COLO829 (cell line): Measurements from ENCODE around the gene LEO1.

Experiments used
- DNase-seq: peaks from one replicate; pipeline ENCODE4 v3.0.0; 2012; ENCODE audit warnings: low spot score

Gene LEO1

GRCh38 chr15:51971375-51972133 is at the start of gene LEO1:
TSS of gene LEO1 (minus strand) at chr15:51971778. CDS start at chr15:51971745, 33 bp downstream.
- peak; percentile 87 for DNase-seq

DNA sequence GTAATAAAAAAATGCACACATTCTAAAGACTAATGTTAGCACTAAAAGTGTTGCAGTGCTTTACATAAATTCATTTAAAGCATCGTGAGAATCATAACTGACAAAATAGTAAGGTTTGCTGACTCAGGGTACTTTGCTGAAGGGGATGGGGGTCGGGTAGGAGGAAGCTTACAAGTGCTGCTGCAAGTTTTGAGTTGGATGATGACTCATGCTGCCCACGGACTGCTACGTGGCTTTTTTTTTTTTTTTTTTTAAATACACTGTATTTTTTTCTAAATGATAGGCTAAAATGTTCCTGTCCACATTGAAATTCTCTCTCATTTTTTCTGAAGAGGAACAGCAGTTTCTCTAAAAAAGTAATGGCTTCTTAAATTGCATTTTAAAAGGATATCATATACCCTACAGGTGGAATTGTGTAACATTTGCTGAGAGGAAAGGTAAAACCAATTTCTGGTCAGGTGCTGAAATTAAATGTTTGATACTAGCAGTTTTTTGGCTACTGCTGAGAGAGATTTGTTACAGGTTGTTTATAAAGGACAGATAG is 49.6 kb upstream of the LEO1 start:
- peak; percentile 70 for DNase-seq

- DNase-seq, result no peak
Observed at GRCh38 chr15:52020221-52021085, 48.9 kb upstream of the LEO1 start.

DNA sequence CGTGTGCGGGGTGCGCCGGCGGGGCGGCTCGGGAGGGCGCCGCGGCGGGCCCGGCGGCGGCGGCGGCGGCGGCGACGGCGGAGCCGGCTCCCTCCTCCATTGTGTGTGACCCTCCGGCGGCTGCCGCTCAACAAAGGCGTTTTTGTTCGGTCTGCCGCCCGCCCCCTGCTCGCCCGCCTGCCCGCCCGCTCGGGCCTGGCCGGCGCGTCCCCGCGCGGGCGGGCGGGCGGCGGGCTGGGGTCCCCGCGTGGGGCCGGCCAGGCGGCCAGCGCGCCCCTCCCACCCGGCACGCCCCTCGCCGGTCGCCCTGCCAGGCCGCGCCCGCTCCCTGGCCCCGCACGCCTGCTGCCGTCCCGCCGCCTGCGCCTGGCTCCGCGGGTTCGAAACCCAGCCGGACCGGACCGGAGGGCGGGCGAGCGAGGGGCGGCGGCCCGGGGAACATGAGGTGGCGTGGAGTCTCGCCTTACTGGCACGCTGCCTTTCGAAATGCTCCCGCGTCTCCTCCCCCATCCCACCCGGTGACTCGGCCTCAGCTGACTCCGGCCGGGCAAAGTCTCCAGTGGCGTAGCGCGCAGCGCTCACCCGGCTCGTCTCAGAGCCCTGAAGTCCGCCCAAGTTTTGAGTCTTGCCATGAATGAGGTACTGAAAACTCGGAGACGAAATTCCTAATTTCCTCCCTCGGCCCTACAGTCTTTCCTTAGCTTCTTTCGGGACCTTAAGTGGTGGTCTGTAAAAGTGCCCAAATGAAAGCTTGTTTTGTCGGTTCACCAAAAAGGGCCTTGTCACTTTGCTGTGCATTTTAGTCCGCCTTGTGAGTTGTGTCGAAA is 48.0 kb upstream of the LEO1 start:
- peak; percentile 65 for DNase-seq

DNA sequence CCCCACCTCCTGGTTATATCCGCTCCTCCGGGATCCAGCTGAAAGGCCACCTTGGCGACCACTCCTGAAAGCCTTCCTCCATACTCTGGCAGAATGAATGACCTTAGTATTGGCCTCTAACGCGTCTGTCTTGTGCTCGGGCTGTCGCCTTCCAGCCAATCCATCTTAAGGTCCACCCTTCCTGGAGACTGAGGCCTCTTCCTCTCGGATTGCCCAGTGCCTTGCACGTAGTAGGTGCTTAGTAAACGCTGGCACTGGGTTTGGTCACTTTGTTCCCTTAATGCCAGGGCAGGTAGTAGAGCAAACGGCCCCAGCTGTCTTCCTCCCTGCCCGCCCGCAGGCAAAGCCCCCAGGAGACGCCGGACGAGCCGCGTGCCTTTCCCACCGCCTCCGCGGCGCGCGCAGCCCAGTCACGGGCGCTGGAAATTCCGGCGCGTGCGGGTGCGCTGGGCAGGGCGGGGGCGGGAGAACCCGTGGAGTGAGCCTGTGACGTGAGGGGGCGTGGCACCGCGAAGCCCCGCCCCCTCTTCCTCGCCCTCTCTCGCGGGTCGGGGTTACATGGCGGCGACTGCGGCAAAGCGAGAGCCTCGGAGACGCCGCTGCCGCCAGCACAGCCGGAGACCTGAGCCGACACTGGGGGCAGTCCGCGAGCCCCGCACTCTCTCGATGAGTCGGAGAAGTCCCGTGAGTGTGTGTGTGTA is 47.3 kb upstream of the LEO1 start, which contains the start of gene MAPK6:
MAPK6 (plus strand) TSS at position 527 of the 701 bp plus-strand sequence. CDS start 27,242 bp downstream, outside the sequence.
- DNase-seq, result peak; percentile 88

- no peak for DNase-seq
Observed at GRCh38 chr15:52018244-52018643, 46.7 kb upstream of the LEO1 start.

DNA sequence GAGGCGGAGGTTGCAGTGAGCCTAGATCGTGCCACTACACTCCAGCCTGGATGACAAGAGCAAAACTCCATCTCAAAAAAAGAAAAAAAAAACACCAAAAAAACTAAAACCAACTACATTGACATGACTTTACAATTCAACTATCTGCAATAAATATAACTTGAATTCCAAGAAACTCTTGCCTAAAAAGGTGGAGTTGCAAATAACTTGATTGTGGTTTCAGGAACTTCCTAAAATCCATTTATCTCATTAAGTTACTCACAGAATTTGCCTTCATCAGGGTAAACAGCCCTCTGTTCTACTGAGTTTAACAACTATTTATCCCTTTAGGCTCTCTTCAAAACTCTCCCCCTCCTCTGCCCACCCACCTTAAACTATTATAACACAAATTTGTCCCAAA is 44.7 kb upstream of the LEO1 start:
- DNase-seq, result no peak

DNA sequence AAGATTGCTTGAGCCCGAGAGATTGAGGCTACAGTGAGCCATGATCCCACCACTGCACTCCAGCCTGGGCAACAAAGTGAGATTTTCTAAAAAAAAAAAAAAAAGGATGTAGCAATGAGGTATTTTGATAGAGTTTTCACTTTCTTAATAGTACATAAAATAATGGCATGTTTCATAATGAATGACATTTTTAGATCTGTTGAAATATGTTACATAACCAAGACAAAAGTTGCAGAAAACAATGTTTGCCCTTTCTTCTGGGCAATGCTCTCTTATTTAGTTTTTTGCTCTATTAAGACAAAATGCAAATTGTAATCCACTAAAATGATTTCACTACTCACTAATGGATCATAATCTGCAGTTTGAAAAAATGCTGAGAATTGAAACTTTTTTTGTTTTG is 43.0 kb upstream of the LEO1 start:
- DNase-seq, result no peak

DNA sequence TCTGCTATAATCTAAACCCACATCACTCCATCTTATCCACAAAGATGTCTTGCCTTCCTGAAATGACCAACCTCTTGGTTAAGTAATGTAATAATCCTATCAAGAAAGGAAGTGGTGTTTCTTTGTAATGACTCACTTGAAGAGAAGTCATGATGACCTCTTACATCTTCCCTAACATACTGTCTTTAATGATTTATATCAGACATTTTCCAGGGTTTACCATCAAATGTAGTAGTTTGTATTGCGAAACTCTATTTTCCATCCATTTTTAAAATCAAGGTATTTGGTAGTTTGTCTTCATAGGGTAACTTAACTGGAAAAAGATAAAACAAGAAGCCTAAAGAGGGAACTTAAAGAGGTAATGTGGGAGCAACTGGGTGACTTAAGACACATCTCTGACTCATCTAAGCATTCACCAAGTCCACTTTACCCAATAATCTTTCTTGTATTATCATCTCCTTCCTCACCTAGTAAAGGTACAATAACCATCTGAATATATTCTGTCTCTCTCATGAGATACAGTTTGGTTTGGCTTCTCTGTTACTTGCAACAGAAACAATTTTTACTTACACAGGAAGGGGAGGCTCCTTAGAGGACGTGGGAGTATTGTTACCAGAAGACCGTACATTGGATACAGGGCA is 41.7 kb upstream of the LEO1 start:
- DNase-seq, result no peak

- no peak for DNase-seq
Observed at GRCh38 chr15:52012210-52012609, 40.6 kb upstream of the LEO1 start.

DNA sequence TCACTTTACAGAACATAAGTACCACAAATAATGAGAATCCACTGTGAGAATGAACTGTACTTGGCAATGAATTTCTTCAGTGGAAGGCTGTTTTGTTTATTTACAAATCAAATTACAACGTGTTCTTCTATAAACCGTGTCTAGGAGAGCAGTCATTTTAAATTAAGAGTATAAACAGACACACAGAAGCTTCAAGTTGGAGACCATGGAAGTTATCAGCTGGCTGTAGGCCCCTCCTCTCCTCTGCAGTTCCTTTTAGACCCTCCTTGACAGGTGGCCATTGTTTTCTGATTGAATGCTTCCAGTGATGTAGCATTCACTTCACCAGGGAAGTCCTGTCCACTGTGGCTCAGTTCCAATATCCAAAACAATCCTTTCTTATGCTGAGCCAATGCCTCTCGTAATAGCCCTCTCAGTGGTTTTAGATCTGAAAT is 40.1 kb upstream of the LEO1 start:
- DNase-seq, result no peak

DNA sequence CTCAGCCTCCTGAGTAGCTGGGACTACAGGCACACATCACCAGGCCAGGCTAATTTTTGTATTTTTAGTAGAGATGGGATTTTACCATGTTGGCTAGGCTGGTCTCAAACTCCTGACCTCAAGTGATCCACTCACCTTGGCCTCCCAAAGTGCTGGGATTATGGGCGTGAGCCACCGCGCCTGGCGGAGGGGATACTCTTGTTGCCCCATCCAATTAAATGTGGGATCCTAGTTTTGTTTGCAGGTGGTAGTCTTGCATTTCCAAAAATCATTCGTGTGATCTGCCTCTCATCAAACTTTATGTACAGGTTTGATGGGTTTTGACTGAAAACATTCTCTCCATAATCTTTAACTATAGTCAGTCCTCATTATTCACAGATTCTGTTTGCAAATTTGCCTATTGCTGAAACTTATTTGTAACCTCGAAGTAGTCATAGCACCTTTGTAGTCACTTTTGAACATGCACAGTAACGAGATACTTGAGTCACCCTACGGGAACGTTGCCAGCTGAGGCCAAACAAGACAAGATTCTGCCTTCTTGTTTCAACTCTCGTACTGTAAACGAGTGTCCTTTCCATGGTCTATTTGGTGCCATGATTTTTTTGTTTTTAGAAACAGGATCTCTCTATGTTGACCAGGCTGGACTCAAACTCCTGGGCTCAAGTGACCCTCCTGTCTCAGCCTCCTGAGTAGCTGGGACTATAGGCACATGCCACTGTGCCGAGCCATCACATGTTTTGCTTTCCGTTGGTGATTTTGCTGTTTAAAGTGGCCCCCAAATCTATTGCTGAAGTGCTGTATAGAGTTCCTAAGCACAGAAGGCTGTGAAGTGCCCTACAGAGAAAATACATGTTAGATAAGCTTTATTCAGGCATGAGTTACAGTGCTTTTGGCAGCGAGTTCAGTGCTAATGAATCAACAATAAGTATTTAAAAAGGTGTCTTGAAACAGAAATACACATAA is 39.3 kb upstream of the LEO1 start:
- DNase-seq, result no peak

GRCh38 chr15:52008698-52009434 is 37.3 kb upstream of the LEO1 start:
- no peak for DNase-seq

- no peak for DNase-seq
Observed at GRCh38 chr15:52008359-52008697, 36.8 kb upstream of the LEO1 start.

DNA sequence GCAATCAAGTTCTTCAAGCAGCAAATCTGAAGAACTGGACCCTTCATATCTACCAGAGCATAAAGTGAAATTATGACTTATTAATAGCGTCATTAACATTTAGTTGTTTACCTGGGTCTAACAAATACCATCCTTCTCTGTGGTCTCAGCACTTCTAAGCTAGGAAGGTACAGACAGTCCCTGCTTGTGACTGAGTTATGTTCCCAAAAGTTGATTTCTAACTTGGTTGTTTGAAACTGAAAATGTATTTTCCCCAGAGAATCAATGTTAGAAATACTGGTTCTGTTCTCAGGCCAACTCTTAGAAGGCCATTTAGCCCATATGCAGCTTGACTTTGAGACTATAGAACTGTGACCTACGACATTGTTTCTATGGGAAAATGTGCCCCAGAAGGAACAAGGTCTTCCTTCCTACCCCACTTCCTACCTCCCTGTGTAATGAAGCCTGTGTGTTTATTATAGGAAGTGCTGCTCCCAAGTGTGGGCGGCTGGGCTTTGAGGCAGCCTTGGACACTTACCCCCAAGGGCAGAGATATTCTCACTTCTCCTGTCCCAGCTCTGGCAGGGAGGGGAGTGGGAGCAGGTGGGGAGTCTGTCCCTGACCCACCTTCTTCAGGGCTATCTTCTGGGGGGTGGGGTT is 35.2 kb upstream of the LEO1 start:
- no peak for DNase-seq

GRCh38 chr15:52005748-52006701 is 34.4 kb upstream of the LEO1 start:
- no peak for DNase-seq

- no peak for DNase-seq
Observed at GRCh38 chr15:52004806-52005205, 33.2 kb upstream of the LEO1 start.
